Mammary epithelial cell (primary cell): ENCODE data around the gene KCNMA1.

Source experiments
- EZH2 ChIP-seq: IDR thresholded peaks from 2 replicates; pipeline ENCODE4 v1.6.1; 2012; ENCODE audit warnings: low read length, inconsistent platforms, borderline replicate concordance
- TF ChIP-seq, protein P1 (sequence below), 2 donors: IDR thresholded peaks in 1 of 2; conservative IDR thresholded peaks in 1 of 2; 2 replicates each; pipeline ENCODE4 v1.5.1; 2011 to 2012; ENCODE audit warnings: inconsistent platforms in 2 of 2, low read length in 2 of 2, mild to moderate bottlenecking in 2 of 2, control low read depth in 1 of 2, low read depth in 1 of 2; ENCODE audit not compliant: insufficient read depth in 1 of 2; ENCODE audit errors: extremely low read depth in 1 of 2

DNA sequence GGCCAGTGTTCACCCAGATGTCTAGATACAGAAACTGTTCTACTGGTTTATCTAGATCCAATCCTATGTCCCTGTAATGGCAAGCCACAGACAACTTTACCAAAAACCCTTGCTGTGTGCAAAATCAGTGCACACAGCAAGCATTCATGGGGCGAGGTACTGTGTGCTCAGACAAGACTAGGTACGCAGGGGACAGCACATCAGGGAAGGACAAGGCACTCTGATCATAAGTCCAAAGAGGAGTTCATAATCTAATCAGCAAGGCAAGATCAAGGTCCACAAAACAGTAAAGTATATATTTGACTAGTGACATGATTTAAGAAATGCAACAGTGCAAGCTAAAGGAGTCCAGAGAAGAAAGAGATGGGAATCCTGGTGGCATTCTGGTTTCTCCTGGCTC lies 25.9 kb downstream of the KCNMA1 start:
- TF ChIP-seq, protein P1, sequence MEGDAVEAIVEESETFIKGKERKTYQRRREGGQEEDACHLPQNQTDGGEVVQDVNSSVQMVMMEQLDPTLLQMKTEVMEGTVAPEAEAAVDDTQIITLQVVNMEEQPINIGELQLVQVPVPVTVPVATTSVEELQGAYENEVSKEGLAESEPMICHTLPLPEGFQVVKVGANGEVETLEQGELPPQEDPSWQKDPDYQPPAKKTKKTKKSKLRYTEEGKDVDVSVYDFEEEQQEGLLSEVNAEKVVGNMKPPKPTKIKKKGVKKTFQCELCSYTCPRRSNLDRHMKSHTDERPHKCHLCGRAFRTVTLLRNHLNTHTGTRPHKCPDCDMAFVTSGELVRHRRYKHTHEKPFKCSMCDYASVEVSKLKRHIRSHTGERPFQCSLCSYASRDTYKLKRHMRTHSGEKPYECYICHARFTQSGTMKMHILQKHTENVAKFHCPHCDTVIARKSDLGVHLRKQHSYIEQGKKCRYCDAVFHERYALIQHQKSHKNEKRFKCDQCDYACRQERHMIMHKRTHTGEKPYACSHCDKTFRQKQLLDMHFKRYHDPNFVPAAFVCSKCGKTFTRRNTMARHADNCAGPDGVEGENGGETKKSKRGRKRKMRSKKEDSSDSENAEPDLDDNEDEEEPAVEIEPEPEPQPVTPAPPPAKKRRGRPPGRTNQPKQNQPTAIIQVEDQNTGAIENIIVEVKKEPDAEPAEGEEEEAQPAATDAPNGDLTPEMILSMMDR (conservative IDR thresholded peaks at IDR 0.05 in 1 of 2, IDR thresholded peaks at IDR 0.05 in 1 of 2; ENCODE audit: extremely low read depth in 1 of 2, insufficient read depth in 1 of 2, low read depth in 1 of 2, low read length in 2 of 2) = no peak
- TF ChIP-seq EZH2 = no peak
